Epithelial cell of prostate (primary cell): ENCODE data around the gene CENPW.

Experiments
- DNase-seq: peaks from one replicate; pipeline ENCODE4 v3.0.0-alpha.2; 2011; ENCODE audit warnings: low read depth, low spot score
- H3K27ac ChIP-seq: fragments of 450-650 bp; 2 replicates; pipeline ENCODE4 v1.5.1; 2017; ENCODE audit warnings: mild to moderate bottlenecking

The CENPW gene

DNA sequence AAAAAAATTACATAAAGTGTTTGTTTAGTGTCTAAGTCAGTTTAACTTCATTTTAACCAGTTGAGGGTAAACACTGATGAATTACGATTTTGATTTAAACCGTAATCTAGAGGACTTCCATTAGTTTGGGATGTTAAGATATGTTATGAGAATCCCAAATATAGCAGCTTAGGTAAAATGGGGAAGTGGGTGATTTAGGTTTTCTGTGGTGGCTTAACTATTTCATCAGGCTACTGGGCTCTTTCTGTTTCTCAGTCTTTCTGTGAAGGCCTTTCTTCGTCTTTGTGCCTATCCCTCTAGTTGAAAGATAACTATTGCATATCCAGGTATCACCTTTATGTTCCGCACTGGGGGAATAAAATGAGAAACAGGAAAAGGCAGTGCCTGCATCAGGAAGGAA, 27.9 kb downstream of the CENPW start:
- DNase-seq = no peak

DNA sequence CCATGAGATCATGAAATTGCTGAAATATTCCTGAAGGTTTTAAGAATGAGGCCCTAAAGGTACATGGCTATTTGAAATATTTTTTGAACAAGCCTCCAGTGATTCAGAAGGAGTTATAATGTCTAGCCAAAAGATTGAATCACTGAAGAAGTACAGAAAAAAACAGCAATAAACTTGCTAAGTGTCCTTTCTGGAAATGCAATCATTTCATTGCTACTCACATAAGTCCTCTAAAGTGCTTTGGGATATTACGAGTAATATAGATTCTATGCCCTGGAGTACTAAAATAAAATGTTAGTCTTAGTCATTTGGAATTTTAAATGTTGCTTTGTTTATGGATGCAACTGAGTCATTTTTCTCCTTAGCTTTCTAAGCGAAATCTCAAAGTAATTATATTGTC, 32.7 kb downstream of the CENPW start:
- peak; percentile 16 for DNase-seq
- no peak overlapping the region for H3K27ac ChIP-seq

More for the DNA sequence above, 27.9 kb downstream of the CENPW start:
- H3K27ac ChIP-seq = no peak overlapping the region

- H3K27ac ChIP-seq = no peak overlapping the region
- no peak for DNase-seq
Observed at GRCh38 chr6:126373344-126373743, 33.4 kb downstream of the CENPW start.

- no peak overlapping the region for H3K27ac ChIP-seq
- peak; percentile 66 for DNase-seq
Observed at GRCh38 chr6:126374372-126374771, 34.5 kb downstream of the CENPW start.

DNA sequence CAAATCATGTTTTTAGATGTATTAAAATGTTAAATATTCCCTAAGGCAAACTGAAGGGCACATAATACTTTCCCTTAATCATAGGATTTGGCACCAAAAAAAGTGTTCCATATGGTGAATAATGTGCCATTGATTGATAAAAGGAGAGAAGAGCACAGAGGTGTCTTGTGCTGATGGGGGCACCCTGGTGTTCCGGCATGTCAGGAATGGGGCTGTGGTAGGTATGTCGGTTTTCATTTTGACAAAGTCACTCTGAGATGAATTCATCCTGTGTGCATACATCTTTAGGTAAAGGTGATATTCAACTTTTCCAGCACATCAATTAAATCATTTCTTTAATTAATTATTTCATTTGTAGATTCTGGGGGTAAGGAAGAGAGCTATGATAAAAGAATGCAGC, 36.8 kb downstream of the CENPW start:
- DNase-seq = no peak
- no peak overlapping the region for H3K27ac ChIP-seq

DNA sequence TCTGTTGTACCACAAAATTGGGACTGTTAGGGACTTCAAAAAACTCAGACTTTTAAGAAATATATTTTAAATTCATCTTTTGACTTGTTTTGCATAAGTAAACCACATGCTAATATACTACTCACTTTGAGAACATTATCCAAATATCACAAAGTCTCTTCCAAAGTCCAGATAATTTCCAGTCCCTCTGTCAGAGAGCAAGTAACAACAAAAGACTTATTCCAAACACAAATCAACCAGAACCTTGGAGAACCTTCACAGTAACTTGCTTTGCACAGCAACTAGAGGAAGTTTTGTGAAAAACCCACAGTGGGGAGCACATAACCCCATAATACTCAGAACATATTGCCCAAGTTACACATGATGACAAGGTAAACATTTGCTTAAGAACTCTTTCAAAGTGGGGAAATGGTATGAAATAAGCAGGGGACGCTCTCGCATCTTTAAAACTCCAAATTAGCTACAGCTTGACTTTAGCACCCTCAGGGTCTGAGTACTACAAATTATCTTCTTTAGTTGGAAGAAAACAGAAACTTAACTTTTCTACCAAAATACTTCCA, 37.8 kb downstream of the CENPW start:
- no peak for DNase-seq
- no peak overlapping the region for H3K27ac ChIP-seq

DNA sequence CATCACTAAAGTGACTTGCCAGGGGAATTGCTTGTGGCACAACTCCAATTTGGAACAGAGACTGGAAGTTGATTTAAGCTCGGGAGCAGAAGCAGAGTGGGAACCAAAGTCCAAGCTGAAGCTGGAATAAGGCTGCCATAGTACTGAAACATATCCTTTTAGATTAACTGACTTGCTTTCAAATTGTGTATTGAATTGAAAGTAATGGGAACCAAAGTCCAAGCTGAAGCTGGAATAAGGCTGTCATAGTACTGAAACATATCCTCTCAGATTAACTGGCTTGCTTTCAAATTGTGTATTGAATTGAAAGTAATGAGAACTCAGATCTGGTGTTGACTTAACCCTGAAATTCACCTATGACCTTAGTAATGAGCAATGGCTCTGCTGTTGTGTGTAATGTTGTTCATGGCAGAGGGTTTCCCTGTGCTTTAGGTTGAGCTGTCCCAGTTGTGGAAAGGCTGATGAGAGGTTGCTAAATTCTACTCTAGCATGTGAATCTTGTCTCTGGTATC, 40.2 kb downstream of the CENPW start:
- no peak overlapping the region for H3K27ac ChIP-seq
- no peak for DNase-seq

GRCh38 chr6:126381498-126381897, 41.6 kb downstream of the CENPW start:
- H3K27ac ChIP-seq = no peak overlapping the region
- no peak for DNase-seq

DNA sequence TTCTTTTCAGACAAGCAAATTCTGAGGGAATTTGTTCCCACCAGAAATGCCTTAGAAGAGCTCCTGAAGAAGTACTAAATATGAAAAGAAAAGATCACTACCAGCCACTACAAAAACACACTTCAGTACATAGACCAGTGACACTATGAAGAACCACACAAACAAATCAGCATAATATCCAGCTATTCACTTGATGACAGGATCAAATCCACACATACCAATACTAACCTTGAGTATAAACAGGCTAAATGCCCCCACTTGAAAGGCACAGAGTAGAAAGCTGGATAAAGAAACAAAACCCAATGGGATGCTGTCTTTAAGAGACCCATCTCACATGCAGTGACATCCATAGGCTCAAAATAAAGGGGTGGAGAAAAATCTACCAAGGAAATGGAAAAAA, 43.3 kb downstream of the CENPW start:
- H3K27ac ChIP-seq = no peak overlapping the region
- DNase-seq = no peak

GRCh38 chr6:126385536-126385935, 45.6 kb downstream of the CENPW start:
- no peak for DNase-seq
- H3K27ac ChIP-seq = no peak overlapping the region

DNA sequence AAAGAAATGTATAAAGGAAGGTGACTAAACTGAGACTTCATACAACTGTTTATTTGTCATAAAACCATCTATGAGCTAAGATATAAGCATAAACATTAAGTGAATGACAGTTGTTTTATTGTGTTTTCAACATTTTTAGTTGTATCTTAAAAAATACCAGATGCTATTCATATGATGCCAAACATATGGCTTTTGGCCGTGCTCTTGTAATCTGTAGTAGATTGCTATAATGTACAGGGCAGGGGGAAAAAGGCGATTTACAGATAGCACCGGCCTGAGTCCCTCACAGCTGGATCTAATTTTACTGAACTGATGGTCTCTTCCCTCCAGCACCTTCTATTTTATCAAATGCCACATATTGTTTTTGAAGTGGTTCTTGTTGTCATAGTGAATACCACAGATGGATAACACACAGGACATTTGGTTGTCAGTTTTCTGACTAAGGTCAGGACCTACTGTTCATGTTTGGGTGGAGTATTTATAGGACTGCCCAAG, 48.2 kb downstream of the CENPW start:
- no peak for DNase-seq
- no peak overlapping the region for H3K27ac ChIP-seq

DNA sequence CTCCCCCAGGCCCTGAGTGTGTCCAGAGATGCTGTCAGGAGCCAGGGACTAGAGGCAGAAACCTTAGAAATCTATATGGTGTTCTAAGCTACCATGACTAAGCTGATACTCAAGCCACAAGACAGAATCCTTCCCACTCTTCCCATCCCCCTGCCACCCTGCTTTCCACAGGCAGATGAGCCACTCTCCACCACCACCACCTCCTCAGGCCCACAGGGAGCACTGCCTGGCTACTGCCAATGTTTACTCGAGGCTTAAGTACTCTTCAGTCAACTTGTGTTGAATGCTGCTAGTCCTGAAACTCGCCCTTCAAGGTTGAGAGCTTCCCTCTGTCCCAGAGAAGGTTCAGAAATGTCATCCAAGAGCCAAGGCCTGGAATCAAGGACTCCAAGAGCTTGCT, 56.2 kb downstream of the CENPW start:
- no peak overlapping the region for H3K27ac ChIP-seq
- peak; percentile 6 for DNase-seq
